ENCODE measurements around the gene ZNF710.

- TF ChIP-seq REST (IDR thresholded peaks at IDR 0.05; ENCODE audit: low read depth) = no peak
- TF ChIP-seq FOXM1 (IDR thresholded peaks at IDR 0.05; ENCODE audit: borderline replicate concordance, low read depth) = no peak
- no peak for TF ChIP-seq CEBPB (IDR thresholded peaks at IDR 0.05)
- TF ChIP-seq RAD21 (IDR thresholded peaks at IDR 0.05; ENCODE audit: low read depth) = no peak
- no peak for TF ChIP-seq CREB1 (IDR thresholded peaks at IDR 0.05; ENCODE audit: low read depth)
- no peak for TF ChIP-seq TCF12 (IDR thresholded peaks at IDR 0.05; ENCODE audit: low read depth)
- TF ChIP-seq MAX (IDR thresholded peaks at IDR 0.05) = no peak
- no peak for TF ChIP-seq EP300 (IDR thresholded peaks at IDR 0.05; ENCODE audit: borderline replicate concordance)
- TF ChIP-seq EGR1 (IDR thresholded peaks at IDR 0.05) = no peak
- TF ChIP-seq ZBTB7A (IDR thresholded peaks at IDR 0.05; ENCODE audit: low read depth) = no peak
- no peak for TF ChIP-seq TAF1 (IDR thresholded peaks at IDR 0.05; ENCODE audit: low read depth)
Observed at GRCh38 chr15:90058775-90059174, 57.7 kb downstream of the ZNF710 start.
